Esophagus muscularis mucosa (tissue), 4 donors: Measurements from ENCODE around the gene PHACTR3. TPM values are rescaled to one million over a fixed set of nuclear protein-coding genes. Genes with fewer than 3 reads are reported as not detected.
A peak's percentile ranks its signal among the peaks of the same experiment; 100 is the strongest.

Source experiments
- DNase-seq: peaks from one replicate; pipeline ENCODE4 v3.0.0-alpha.2; 2017; ENCODE audit errors: extremely low spot score
- H3K27ac ChIP-seq, 4 donors: fragments of 200-600 bp; sonication (generic); replicated peaks in 1 of 4; 1 replicate in 3 of 4; 2 replicates in 1 of 4; pipeline ENCODE4 v1.5.1; 2016 to 2019; ENCODE audit warnings: mild to moderate bottlenecking in 1 of 4
- H3K27me3 ChIP-seq, 4 donors: fragments of 200-600 bp; sonication (generic); one replicate each; pipeline versions ENCODE4 v1.5.1 to v1.6.0; 2016 to 2019
- H3K36me3 ChIP-seq, 4 donors: fragments of 200-600 bp; sonication (generic); one replicate each; pipeline ENCODE4 v1.5.1; 2016 to 2019
- H3K4me1 ChIP-seq, 4 donors: fragments of 200-600 bp; sonication (generic); one replicate each; pipeline ENCODE4 v1.5.1; 2016 to 2019
- H3K4me3 ChIP-seq, 4 donors: fragments of 200-600 bp; sonication (generic); 1 replicate in 2 of 4; 2 replicates in 2 of 4; pipeline ENCODE4 v1.5.1; 2016 to 2019; ENCODE audit warnings: mild to moderate bottlenecking in 4 of 4, moderate library complexity in 1 of 4
- H3K9me3 ChIP-seq, 4 donors: fragments of 200-600 bp; sonication (generic); 1 replicate in 3 of 4; 2 replicates in 1 of 4; pipeline ENCODE4 v1.5.1; 2016 to 2019
- CTCF ChIP-seq, 3 experiments: fragments of 200-600 bp in 2 of 3; fragments of 450-650 bp in 1 of 3; sonication (generic) in 2 of 3; IDR thresholded peaks; one replicate each; pipeline ENCODE4 v1.5.1; 2017 to 2019; ENCODE audit warnings: antibody characterized with exemption in 3 of 3, mild to moderate bottlenecking in 2 of 3, moderate library complexity in 1 of 3
- EP300 ChIP-seq: sonication (generic); formaldehyde crosslinking; IDR thresholded peaks from one replicate; pipeline ENCODE4 v1.6.1; 2017; ENCODE audit warnings: antibody characterized with exemption
- POLR2A ChIP-seq: fragments of 450-650 bp; IDR thresholded peaks from one replicate; pipeline ENCODE4 v1.6.1; 2017; ENCODE audit warnings: antibody characterized with exemption, moderate library complexity, mild to moderate bottlenecking, low read depth
- POLR2AphosphoS5 ChIP-seq, 2 donors: sonication (generic); formaldehyde crosslinking; IDR thresholded peaks; one replicate each; pipeline ENCODE4 v1.6.1; 2017; ENCODE audit warnings: antibody characterized with exemption in 2 of 2
- WGBS: methylation state at CpG from one replicate; pipeline ENCODE4 v1.1.5; 2018; 5-methylcytosine and 5-hydroxymethylcytosine counted together
- intact Hi-C: fragments of 100-400 bp; cut with DNase I; formaldehyde crosslinking; loops from one replicate; pipeline ENCODE4 v1.15.1; 2023
- total RNA-seq, 4 donors: library from RNA; depleted of rRNA; stranded (reverse); fragments of >200 nt; gene quantifications; one replicate each; pipeline versions ENCODE4 v1.1.0 to v1.2.1, GENCODE V29; 2016

Gene PHACTR3
- total RNA-seq, 4 donors from 2014 or later = 0.17 to 0.86 (median 0.56) TPM

- no peaks in the 10 kb centered on the region for H3K36me3 ChIP-seq
- no peak overlapping the region for H3K27ac ChIP-seq
- H3K9me3 ChIP-seq = peaks cover 0 to 18% (median 7%) of the 10 kb centered on the region in 4 donors
- TF ChIP-seq POLR2AphosphoS5 (IDR thresholded peaks at IDR 0.05) (no peak), EP300 (no peak), POLR2A (no peak), CTCF (IDR thresholded peaks at IDR 0.05) (no peak)
- whole genome bisulfite sequencing = 40% methylated on average over 2 of the region's 2 CpGs
- no peaks in the 10 kb centered on the region for H3K4me1 ChIP-seq
- H3K4me3 ChIP-seq = no peak overlapping the region
- intact Hi-C loops = no loop called here
- peak; percentile 66 for DNase-seq
- peaks cover 0 to 34% (median 0%) of the 10 kb centered on the region in 4 donors for H3K27me3 ChIP-seq
These were observed 185.3 kb downstream of the PHACTR3 start for GRCh38 chr20:59789686-59790085.

- no peaks in the 10 kb centered on the region for H3K4me1 ChIP-seq
- peak; percentile 64 for DNase-seq
- H3K9me3 ChIP-seq = peaks cover 0 to 18% (median 7%) of the 10 kb centered on the region in 4 donors
- H3K4me3 ChIP-seq = no peak overlapping the region
- H3K36me3 ChIP-seq = no peaks in the 10 kb centered on the region
- TF ChIP-seq CTCF (IDR thresholded peaks at IDR 0.05) (no peak), EP300 (no peak), POLR2A (no peak), POLR2AphosphoS5 (IDR thresholded peaks at IDR 0.05) (no peak)
- peaks cover 0 to 34% (median 0%) of the 10 kb centered on the region in 4 donors for H3K27me3 ChIP-seq
- H3K27ac ChIP-seq = no peak overlapping the region
- 68% methylated on average over 1 of the region's 1 CpG for WGBS
- intact Hi-C loops = no loop called here
These were observed 186.0 kb downstream of the PHACTR3 start for GRCh38 chr20:59790346-59790745.

- H3K27ac ChIP-seq = no peak overlapping the region
- DNase-seq = peak; percentile 75
- TF ChIP-seq POLR2AphosphoS5 (IDR thresholded peaks at IDR 0.05) (no peak), CTCF (IDR thresholded peaks at IDR 0.05) (no peak), EP300 (no peak), POLR2A (no peak)
- H3K9me3 ChIP-seq = peaks cover 0 to 29% (median 19%) of the 10 kb centered on the region in 4 donors
- no peaks in the 10 kb centered on the region for H3K4me1 ChIP-seq
- no peaks in the 10 kb centered on the region for H3K36me3 ChIP-seq
- intact Hi-C loops = no loop called here
- H3K4me3 ChIP-seq = no peak overlapping the region
- H3K27me3 ChIP-seq = peaks cover 0 to 34% (median 0%) of the 10 kb centered on the region in 4 donors
- WGBS = 94% methylated on average over 1 of the region's 1 CpG
These were observed 188.0 kb downstream of the PHACTR3 start for GRCh38 chr20:59792300-59792699.

- Histone ChIP-seq H3K27ac (no peak overlapping the region), H3K4me3 (no peak overlapping the region), H3K27me3 (peaks cover 0 to 21% (median 0%) of the 10 kb centered on the region in 4 donors), H3K36me3 (no peaks in the 10 kb centered on the region), H3K9me3 (peaks cover 0 to 33% (median 21%) of the 10 kb centered on the region in 4 donors), H3K4me1 (no peaks in the 10 kb centered on the region)
- no peak for DNase-seq
- intact Hi-C loops = no loop called here
- 69% methylated on average over 2 of the region's 2 CpGs for WGBS
- TF ChIP-seq POLR2AphosphoS5 (IDR thresholded peaks at IDR 0.05) = no peak
These were observed 190.2 kb downstream of the PHACTR3 start for GRCh38 chr20:59794555-59794954.

GRCh38 chr20:59800309-59800708 is 196.0 kb downstream of the PHACTR3 start:
- intact Hi-C loops = no loop called here
- peaks cover 0 to 20% (median 0%) of the 10 kb centered on the region in 4 donors for H3K27me3 ChIP-seq
- no peaks in the 10 kb centered on the region for H3K36me3 ChIP-seq
- no peak for TF ChIP-seq EP300
- no peak for TF ChIP-seq POLR2AphosphoS5 (IDR thresholded peaks at IDR 0.05)
- no peak for TF ChIP-seq CTCF (IDR thresholded peaks at IDR 0.05)
- no peak for TF ChIP-seq POLR2A
- WGBS = 41% methylated on average over 1 of the region's 1 CpG
- H3K4me1 ChIP-seq = no peaks in the 10 kb centered on the region
- H3K4me3 ChIP-seq = no peak overlapping the region
- peaks cover 0 to 31% (median 19%) of the 10 kb centered on the region in 4 donors for H3K9me3 ChIP-seq
- DNase-seq = no peak
- no peak overlapping the region for H3K27ac ChIP-seq
